SKM-1 (cell line): ENCODE results near the gene C4orf17.
A peak's percentile ranks its signal among the peaks of the same experiment; 100 is the strongest.
"Not testable (repeated sequence)": the region's sequence is repeated elsewhere in the genome, so short reads cannot be mapped to it uniquely, and the experiment has no call there.

Experiments used
- DNase-seq: peaks from one replicate; lab custom pipeline; 2025; ENCODE audit not compliant: unreplicated experiment; lab: John Stamatoyannopoulos, UW

Gene C4orf17

GRCh38 chr4:99510721-99511120 is at the start of gene C4orf17:
TSS of gene C4orf17 (plus strand) at chr4:99511021. CDS start at chr4:99513082, 2,061 bp downstream.
- DNase-seq, result no peak

- no peak for DNase-seq
These were observed 49.0 kb upstream of the C4orf17 start for GRCh38 chr4:99461623-99462401.

- DNase-seq, result peak; percentile 36
These were observed 47.9 kb upstream of the C4orf17 start for GRCh38 chr4:99462875-99463464.

GRCh38 chr4:99463566-99463965 is 47.3 kb upstream of the C4orf17 start:
- no peak for DNase-seq

- DNase-seq, result no peak
These were observed 42.9 kb upstream of the C4orf17 start for GRCh38 chr4:99467887-99468286.

GRCh38 chr4:99468889-99469288 is 41.9 kb upstream of the C4orf17 start:
- DNase-seq, result no peak

GRCh38 chr4:99471349-99471748 is 39.5 kb upstream of the C4orf17 start:
- no peak for DNase-seq

GRCh38 chr4:99471896-99472295 is 38.9 kb upstream of the C4orf17 start:
- DNase-seq, result no peak

- DNase-seq, result no peak
These were observed 37.7 kb upstream of the C4orf17 start for GRCh38 chr4:99473131-99473530.

- no peak for DNase-seq
These were observed 27.2 kb upstream of the C4orf17 start for GRCh38 chr4:99483636-99484035.

- no peak for DNase-seq
These were observed 25.6 kb upstream of the C4orf17 start for GRCh38 chr4:99485212-99485611.

- not testable (repeated sequence) for DNase-seq
These were observed 24.2 kb upstream of the C4orf17 start for GRCh38 chr4:99486648-99487047.

- no peak for DNase-seq
These were observed 20.5 kb upstream of the C4orf17 start for GRCh38 chr4:99490286-99490685.

GRCh38 chr4:99504804-99505502 is 5.9 kb upstream of the C4orf17 start:
- DNase-seq, result no peak

- DNase-seq, result no peak
These were observed 4.0 kb upstream of the C4orf17 start for GRCh38 chr4:99506781-99507180.

- DNase-seq, result no peak
These were observed 3.5 kb upstream of the C4orf17 start for GRCh38 chr4:99507349-99507748.

GRCh38 chr4:99507762-99508161 is 3.1 kb upstream of the C4orf17 start:
- DNase-seq, result no peak

- peak; percentile 67 for DNase-seq
These were observed 7.9 kb downstream of the C4orf17 start for GRCh38 chr4:99518601-99519295.

- DNase-seq, result no peak
These were observed 18.4 kb downstream of the C4orf17 start for GRCh38 chr4:99529228-99529627.

- no peak for DNase-seq
These were observed 19.1 kb downstream of the C4orf17 start for GRCh38 chr4:99529956-99530355.

- not testable (repeated sequence) for DNase-seq
These were observed 23.9 kb downstream of the C4orf17 start for GRCh38 chr4:99534699-99535098.
